Measurements from ENCODE around the gene MED26. TPM values are rescaled to one million over a fixed set of nuclear protein-coding genes. Genes with fewer than 3 reads are reported as not detected.

MED26 gene
- total and polyA plus RNA-seq, 9 of the 15 experiments (the other 6 are each of a cell fraction or from before 2014, with no cell fraction given) = 0.71 to 15.1 (median 6.2) TPM

GRCh38 chr19:16659464-16659831, 31.4 kb upstream of the MED26 start (continued):
- TF ChIP-seq SMARCA5 (IDR thresholded peaks at IDR 0.05) (0 out of 2 replicates have a peak, but pooled peaks have one; percentile 65), HDGF (IDR thresholded peaks at IDR 0.05) (0 out of 2 replicates have a peak, but pooled peaks have one; percentile 56), SAP30 (IDR thresholded peaks at IDR 0.05; ENCODE audit: borderline replicate concordance, insufficient read depth, low read depth, low read length, poor library complexity, severe bottlenecking) (peak; percentile 9), ZFP36 (IDR thresholded peaks at IDR 0.05; ENCODE audit: low read depth, low read length, partially characterized antibody) (peak; percentile 63)

- ChIA-PET POLR2A (interaction anchor here (0.9 to 1.4 kb wide), 2 partner anchors 10 to 30 kb away, joined by 3 to 6 read pairs; partner anchors contain the start of gene MED26), CTCF (ENCODE audit: low intra/inter-chr PET ratio) (no interaction called here)
- TF ChIP-seq BCOR (IDR thresholded peaks at IDR 0.05) = peak; percentile 34; the same call in 1 of the 2 replicates
- TF ChIP-seq ZNF134 (CRISPR knock-in tag; conservative IDR thresholded peaks at IDR 0.05) = no peak
- TF ChIP-seq CBX8 (IDR thresholded peaks at IDR 0.05; ENCODE audit: borderline replicate concordance, extremely low read depth, low read depth, low read length, poor library complexity, severe bottlenecking) = no peak
- no peak for TF ChIP-seq GTF2A2 (tag; IDR thresholded peaks at IDR 0.05)
- TF ChIP-seq KAT8 (IDR thresholded peaks at IDR 0.05; ENCODE audit: low read depth) = no peak
- peak; percentile 53 for TF ChIP-seq RBM25 (IDR thresholded peaks at IDR 0.05; ENCODE audit: low read depth, low read length, severe bottlenecking)
- no peak for TF ChIP-seq ZNF408 (CRISPR knock-in tag; IDR thresholded peaks at IDR 0.05; ENCODE audit: low read depth)
- TF ChIP-seq NR1H2 (CRISPR knock-in tag; IDR thresholded peaks at IDR 0.05) = no peak
- 0 out of 2 replicates have a peak, but pooled peaks have one; percentile 6 for TF ChIP-seq RBFOX2 (IDR thresholded peaks at IDR 0.05; ENCODE audit: low read depth, low read length)
- no peak for TF ChIP-seq ZNF561 (CRISPR knock-in tag; conservative IDR thresholded peaks at IDR 0.05)
- TF ChIP-seq POLR2AphosphoS2 (IDR thresholded peaks at IDR 0.05; ENCODE audit: low read length) = no peak
- TF ChIP-seq, protein P1, sequence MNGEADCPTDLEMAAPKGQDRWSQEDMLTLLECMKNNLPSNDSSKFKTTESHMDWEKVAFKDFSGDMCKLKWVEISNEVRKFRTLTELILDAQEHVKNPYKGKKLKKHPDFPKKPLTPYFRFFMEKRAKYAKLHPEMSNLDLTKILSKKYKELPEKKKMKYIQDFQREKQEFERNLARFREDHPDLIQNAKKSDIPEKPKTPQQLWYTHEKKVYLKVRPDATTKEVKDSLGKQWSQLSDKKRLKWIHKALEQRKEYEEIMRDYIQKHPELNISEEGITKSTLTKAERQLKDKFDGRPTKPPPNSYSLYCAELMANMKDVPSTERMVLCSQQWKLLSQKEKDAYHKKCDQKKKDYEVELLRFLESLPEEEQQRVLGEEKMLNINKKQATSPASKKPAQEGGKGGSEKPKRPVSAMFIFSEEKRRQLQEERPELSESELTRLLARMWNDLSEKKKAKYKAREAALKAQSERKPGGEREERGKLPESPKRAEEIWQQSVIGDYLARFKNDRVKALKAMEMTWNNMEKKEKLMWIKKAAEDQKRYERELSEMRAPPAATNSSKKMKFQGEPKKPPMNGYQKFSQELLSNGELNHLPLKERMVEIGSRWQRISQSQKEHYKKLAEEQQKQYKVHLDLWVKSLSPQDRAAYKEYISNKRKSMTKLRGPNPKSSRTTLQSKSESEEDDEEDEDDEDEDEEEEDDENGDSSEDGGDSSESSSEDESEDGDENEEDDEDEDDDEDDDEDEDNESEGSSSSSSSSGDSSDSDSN (IDR thresholded peaks at IDR 0.05; ENCODE audit: borderline replicate concordance in 1 of 2, low read depth in 2 of 2, low read length in 2 of 2) = no peak
- TF ChIP-seq ZNF217 (CRISPR knock-in tag; IDR thresholded peaks at IDR 0.05) = no peak
- TF ChIP-seq KAT2B (IDR thresholded peaks at IDR 0.05; ENCODE audit: low read depth, low read length) = no peak
- no peak for TF ChIP-seq PREB (CRISPR knock-in tag; IDR thresholded peaks at IDR 0.05)
- no peak for TF ChIP-seq NCOR1 (IDR thresholded peaks at IDR 0.05)
- no peak for ATAC-seq
- no TSS peak for BruUV-seq (replicated peaks)
- no peak for DNase-seq (ENCODE audit: extremely low read depth in 1 of 4, low spot score in 3 of 4)
- H3K4me1 ChIP-seq (replicated peaks in 1 of 2; ENCODE audit: control insufficient read depth in 2 of 2, insufficient read depth in 2 of 2, low read length in 2 of 2) = peaks cover 16 to 28% of the 10 kb centered on the region in 2 experiments
- no peak for FAIRE-seq
- H3K27me3 ChIP-seq (ENCODE audit: control insufficient read depth in 2 of 2, insufficient read depth in 2 of 2, low read length in 2 of 2) = no peaks in the 10 kb centered on the region
- intact Hi-C loops (cut with micrococcal nuclease) (no loop called here), in situ Hi-C loops (cut with MboI) (no loop called here)
- H3K9me3 ChIP-seq (replicated peaks; ENCODE audit: control insufficient read depth, insufficient read depth, low read depth, low read length) = no peaks in the 10 kb centered on the region
- H3K36me3 ChIP-seq (ENCODE audit: control insufficient read depth, insufficient read depth, low read length) = peaks cover 69% of the 10 kb centered on the region
- H3K4me2 ChIP-seq (ENCODE audit: insufficient read depth, low read length) = no peak overlapping the region
- peak overlapping the region in 1 of 2 experiments; percentile 41; a peak in 2 of 4 replicates for H3K9ac ChIP-seq (ENCODE audit: insufficient read depth in 1 of 2, low read depth in 2 of 2, low read length in 2 of 2)
- peaks cover 38% of the 10 kb centered on the region for H3K79me2 ChIP-seq (ENCODE audit: control insufficient read depth, insufficient read depth, low read length)
- WGBS (ENCODE audit: insufficient coverage, low coverage, missing lambda C conversion rate) = 92% methylated on average over 5 of the region's 5 CpGs
- no peak overlapping the region for H3K27ac ChIP-seq (ENCODE audit: extremely low read depth, low read depth, low read length)
- peaks cover 10% of the 10 kb centered on the region for H4K20me1 ChIP-seq (replicated peaks; ENCODE audit: control insufficient read depth, insufficient read depth, low read length)
- no peak overlapping the region for H2AFZ ChIP-seq (ENCODE audit: low read depth, low read length)
- H3K4me3 ChIP-seq = no peak overlapping the region
- peaks cover 6% of the 10 kb centered on the region for H3K9me1 ChIP-seq (ENCODE audit: control insufficient read depth, insufficient read depth, low read length)
These were observed 29.4 kb upstream of the MED26 start for GRCh38 chr19:16657384-16657783.

Data from K562 (cell line).